Smooth muscle cell (in vitro differentiated cells): ENCODE results near the gene HACD3. TPM values are rescaled to one million over a fixed set of nuclear protein-coding genes. Genes with fewer than 3 reads are reported as not detected.
"Not testable (repeated sequence)": the region's sequence is repeated elsewhere in the genome, so short reads cannot be mapped to it uniquely, and the experiment has no call there.

Experiments
- DNase-seq: peaks from one replicate; lab custom pipeline; 2025; ENCODE audit not compliant: unreplicated experiment; lab: John Stamatoyannopoulos, UW
- H2AFZ ChIP-seq: fragments of 200-600 bp; sonication (generic); 2 replicates; pipeline ENCODE4 v1.6.0; 2016; ENCODE audit warnings: antibody characterized with exemption, low read depth, mild to moderate bottlenecking
- H3F3A ChIP-seq: fragments of 200-600 bp; sonication (generic); 2 replicates; pipeline ENCODE4 v1.6.0; 2017; ENCODE audit warnings: antibody characterized with exemption, low read depth
- H3K27ac ChIP-seq: fragments of 200-600 bp; sonication (generic); 2 replicates; pipeline ENCODE4 v1.5.1; 2016; ENCODE audit warnings: low read depth, mild to moderate bottlenecking
- H3K27me3 ChIP-seq: fragments of 200-600 bp; sonication (generic); 2 replicates; pipeline ENCODE4 v1.6.1; 2016; ENCODE audit warnings: low read depth, mild to moderate bottlenecking
- H3K36me3 ChIP-seq: fragments of 200-600 bp; sonication (generic); 2 replicates; pipeline ENCODE4 v1.5.1; 2016; ENCODE audit warnings: low read depth
- H3K4me1 ChIP-seq: fragments of 200-600 bp; sonication (generic); 2 replicates; pipeline ENCODE4 v1.5.1; 2016; ENCODE audit warnings: low read depth
- H3K4me2 ChIP-seq: fragments of 200-600 bp; sonication (generic); 2 replicates; pipeline ENCODE4 v1.6.0; 2016; ENCODE audit warnings: mild to moderate bottlenecking
- H3K4me3 ChIP-seq: fragments of 200-600 bp; sonication (generic); 2 replicates; pipeline ENCODE4 v1.5.1; 2016; ENCODE audit warnings: mild to moderate bottlenecking
- H3K79me2 ChIP-seq: fragments of 200-600 bp; sonication (generic); 2 replicates; pipeline ENCODE4 v1.6.0; 2016; ENCODE audit warnings: low read depth, mild to moderate bottlenecking
- H3K9ac ChIP-seq: fragments of 200-600 bp; sonication (generic); 2 replicates; pipeline ENCODE4 v1.6.0; 2016; ENCODE audit warnings: low read depth
- H3K9me3 ChIP-seq: fragments of 200-600 bp; sonication (generic); replicated peaks from 2 replicates; pipeline ENCODE4 v1.5.1; 2016; ENCODE audit warnings: low read depth
- H4K20me1 ChIP-seq: fragments of 200-600 bp; sonication (generic); 2 replicates; pipeline ENCODE4 v1.6.0; 2016; ENCODE audit warnings: low read depth
- WGBS: methylation state at CpG from one replicate; pipeline ENCODE4 v1.1.7; 2016; ENCODE audit warnings: low lambda C conversion rate; 5-methylcytosine and 5-hydroxymethylcytosine counted together
- polyA plus RNA-seq: library from polyadenylated mRNA; unstranded; fragments of >200 nt; fragmentation: Nextera tagmentation; extraction: Ambion mirVana; gene quantifications from 2 replicates; pipeline ENCODE4 v1.2.1, GENCODE V29; 2016
- total RNA-seq: library from RNA; depleted of rRNA; stranded (reverse); fragments of >200 nt; gene quantifications from 2 replicates; pipeline ENCODE4 v1.2.3, GENCODE V29; 2014
- TF ChIP-seq, protein P1 (sequence below): fragments of 200-600 bp; sonication (generic); IDR thresholded peaks from 2 replicates; pipeline ENCODE4 v1.5.1; 2017; ENCODE audit warnings: borderline replicate concordance, mild to moderate bottlenecking, antibody characterized with exemption; ENCODE audit not compliant: insufficient read depth, poor library complexity, severe bottlenecking

Gene HACD3
- total and polyA plus RNA-seq, 2 experiments from 2014 or later: 73.8 to 107 TPM

DNA sequence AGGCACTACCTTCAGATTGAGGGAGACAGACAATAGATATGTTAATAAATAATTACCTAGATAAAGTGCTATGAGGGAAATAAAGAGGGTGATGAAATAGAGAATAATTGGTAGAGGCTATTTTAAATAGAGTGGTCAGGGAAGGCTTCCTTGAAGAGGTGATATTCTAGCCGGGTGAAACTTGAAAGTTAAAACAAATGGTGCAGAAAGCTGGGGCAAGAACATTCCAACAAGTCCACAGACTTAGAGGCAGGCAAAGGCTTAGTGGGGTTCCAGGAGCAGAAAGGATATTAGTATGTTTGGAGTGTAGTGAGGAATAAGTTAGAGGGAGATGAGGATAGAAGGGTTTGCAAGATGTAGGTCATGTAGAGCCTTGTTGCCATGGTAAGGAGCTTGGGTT is 10.1 kb downstream of the HACD3 start:
- Histone ChIP-seq H3K27ac (no peak overlapping the region), H3F3A (no peaks in the 10 kb centered on the region), H2AFZ (no peak overlapping the region), H3K4me2 (no peak overlapping the region), H3K27me3 (no peaks in the 10 kb centered on the region), H3K9ac (no peak overlapping the region), H3K4me3 (no peak overlapping the region), H3K4me1 (no peaks in the 10 kb centered on the region), H4K20me1 (peaks cover 81% of the 10 kb centered on the region), H3K9me3 (no peaks in the 10 kb centered on the region), H3K79me2 (peaks cover 93% of the 10 kb centered on the region), H3K36me3 (no peaks in the 10 kb centered on the region)
- WGBS: 100% methylated on average over 1 of the region's 1 CpG
- DNase-seq: no peak
- TF ChIP-seq, protein P1, sequence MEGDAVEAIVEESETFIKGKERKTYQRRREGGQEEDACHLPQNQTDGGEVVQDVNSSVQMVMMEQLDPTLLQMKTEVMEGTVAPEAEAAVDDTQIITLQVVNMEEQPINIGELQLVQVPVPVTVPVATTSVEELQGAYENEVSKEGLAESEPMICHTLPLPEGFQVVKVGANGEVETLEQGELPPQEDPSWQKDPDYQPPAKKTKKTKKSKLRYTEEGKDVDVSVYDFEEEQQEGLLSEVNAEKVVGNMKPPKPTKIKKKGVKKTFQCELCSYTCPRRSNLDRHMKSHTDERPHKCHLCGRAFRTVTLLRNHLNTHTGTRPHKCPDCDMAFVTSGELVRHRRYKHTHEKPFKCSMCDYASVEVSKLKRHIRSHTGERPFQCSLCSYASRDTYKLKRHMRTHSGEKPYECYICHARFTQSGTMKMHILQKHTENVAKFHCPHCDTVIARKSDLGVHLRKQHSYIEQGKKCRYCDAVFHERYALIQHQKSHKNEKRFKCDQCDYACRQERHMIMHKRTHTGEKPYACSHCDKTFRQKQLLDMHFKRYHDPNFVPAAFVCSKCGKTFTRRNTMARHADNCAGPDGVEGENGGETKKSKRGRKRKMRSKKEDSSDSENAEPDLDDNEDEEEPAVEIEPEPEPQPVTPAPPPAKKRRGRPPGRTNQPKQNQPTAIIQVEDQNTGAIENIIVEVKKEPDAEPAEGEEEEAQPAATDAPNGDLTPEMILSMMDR: no peak

- H4K20me1 ChIP-seq: peaks cover 80% of the 10 kb centered on the region
- DNase-seq: no peak
- H3K9me3 ChIP-seq: no peaks in the 10 kb centered on the region
- TF ChIP-seq, protein P1: no peak
- H3K79me2 ChIP-seq: peaks cover 90% of the 10 kb centered on the region
- no peak overlapping the region for H2AFZ ChIP-seq
- no peaks in the 10 kb centered on the region for H3K4me1 ChIP-seq
- H3F3A ChIP-seq: no peaks in the 10 kb centered on the region
- no peak overlapping the region for H3K4me3 ChIP-seq
- H3K4me2 ChIP-seq: no peak overlapping the region
- H3K36me3 ChIP-seq: no peaks in the 10 kb centered on the region
- 93% methylated on average over 3 of the region's 3 CpGs for WGBS
- no peak overlapping the region for H3K27ac ChIP-seq
- no peak overlapping the region for H3K9ac ChIP-seq
- H3K27me3 ChIP-seq: no peaks in the 10 kb centered on the region
These were observed 11.1 kb downstream of the HACD3 start for GRCh38 chr15:65541231-65541820.

GRCh38 chr15:65547841-65548240 is 17.6 kb downstream of the HACD3 start:
- H3K79me2 ChIP-seq: peaks cover 58% of the 10 kb centered on the region
- no peaks in the 10 kb centered on the region for H3K36me3 ChIP-seq
- TF ChIP-seq, protein P1: no peak
- H3K27me3 ChIP-seq: no peaks in the 10 kb centered on the region
- no peak overlapping the region for H3K9ac ChIP-seq
- H3K27ac ChIP-seq: no peak overlapping the region
- no peaks in the 10 kb centered on the region for H3K9me3 ChIP-seq
- peaks cover 80% of the 10 kb centered on the region for H4K20me1 ChIP-seq
- H3K4me2 ChIP-seq: no peak overlapping the region
- no peak for DNase-seq
- no peaks in the 10 kb centered on the region for H3K4me1 ChIP-seq
- no peak overlapping the region for H3K4me3 ChIP-seq
- H3F3A ChIP-seq: no peaks in the 10 kb centered on the region
- H2AFZ ChIP-seq: no peak overlapping the region

- not testable (repeated sequence) for H3K36me3 ChIP-seq, H3K4me1 ChIP-seq, H3K9me3 ChIP-seq, H3F3A ChIP-seq, H3K4me3 ChIP-seq, H3K27me3 ChIP-seq, H3K4me2 ChIP-seq, H2AFZ ChIP-seq, H3K9ac ChIP-seq, DNase-seq, H3K27ac ChIP-seq
- 98% methylated on average over 9 of the region's 9 CpGs for WGBS
- H3K79me2 ChIP-seq: peaks cover 44% of the 10 kb centered on the region
- peaks cover 66% of the 10 kb centered on the region for H4K20me1 ChIP-seq
These were observed 19.0 kb downstream of the HACD3 start for GRCh38 chr15:65549288-65549687.
